Panc1 (cell line): ENCODE measurements around the gene ARMC2. TPM values are rescaled to one million over a fixed set of nuclear protein-coding genes. Genes with fewer than 3 reads are reported as not detected.
"Not testable (repeated sequence)": the region's sequence is repeated elsewhere in the genome, so short reads cannot be mapped to it uniquely, and the experiment has no call there.

Source experiments
- ATAC-seq: fragments of 200-7000 bp; cut with Tn5 transposase; 2 replicates; pipeline ENCODE4 v1.9.1; 2020; ENCODE audit warnings: mild to moderate bottlenecking, moderate library complexity
- BruUV-seq: library from RNA; stranded (reverse); fragments of 400-500 nt; replicated peaks from 2 replicates; lab custom pipeline; 2021; lab: Mats Ljungman, UMichigan
- CTCF ChIA-PET: fragments of 300-600 bp; sonication (Branson Sonifier 250); formaldehyde crosslinking; loops from one replicate; lab custom pipeline; 2022; ENCODE audit warnings: antibody characterized with exemption; lab: Charles Lee
- POLR2A ChIA-PET: fragments of 300-600 bp; sonication (Branson Sonifier 250); formaldehyde crosslinking; loops from one replicate; lab custom pipeline; 2022; ENCODE audit warnings: antibody characterized with exemption; lab: Charles Lee
- DNase-seq: peaks from one replicate; pipeline ENCODE4 v3.0.0-alpha.2; 2010; ENCODE audit warnings: low read depth, low spot score
- H3K27ac ChIP-seq: 2 replicates; pipeline ENCODE4 v1.5.1; 2011; ENCODE audit warnings: mild to moderate bottlenecking, low read length, inconsistent platforms
- H3K27me3 ChIP-seq: fragments of 200-500 bp; sonication (Bioruptor generic); 2 replicates; pipeline ENCODE4 v1.6.0; 2014; ENCODE audit warnings: low read length, inconsistent platforms; ENCODE audit not compliant: control insufficient read depth, insufficient read depth
- H3K36me3 ChIP-seq: fragments of 200-500 bp; sonication (Bioruptor generic); 2 replicates; pipeline ENCODE4 v1.5.1; 2014; ENCODE audit warnings: inconsistent platforms, mild to moderate bottlenecking, low read length, moderate library complexity; ENCODE audit not compliant: control insufficient read depth, insufficient read depth
- H3K4me1 ChIP-seq: 2 replicates; pipeline ENCODE4 v1.5.1; 2011; ENCODE audit warnings: inconsistent platforms, mild to moderate bottlenecking, low read length, moderate library complexity; ENCODE audit not compliant: control insufficient read depth, insufficient read depth
- H3K4me3 ChIP-seq, 2 experiments: 2 replicates each; pipeline ENCODE4 v1.5.1; 2011 to 2012; ENCODE audit warnings: low read depth in 2 of 2, low read length in 2 of 2, mild to moderate bottlenecking in 2 of 2, inconsistent platforms in 1 of 2, moderate library complexity in 1 of 2
- H3K9me3 ChIP-seq: fragments of 200-500 bp; sonication (Bioruptor generic); 2 replicates; pipeline ENCODE4 v1.5.1; 2014; ENCODE audit warnings: low read depth, mild to moderate bottlenecking, inconsistent platforms, low read length, moderate library complexity; ENCODE audit not compliant: control insufficient read depth, insufficient read depth
- POLR2AphosphoS5 ChIP-seq: IDR thresholded peaks from 2 replicates; pipeline ENCODE4 v1.6.1; 2012; ENCODE audit warnings: mild to moderate bottlenecking, low read depth, low read length, moderate library complexity
- REST ChIP-seq, 2 experiments: IDR thresholded peaks; 2 replicates each; pipeline ENCODE4 v1.6.1; 2011 to 2012; ENCODE audit warnings: low read depth in 2 of 2, control low read depth in 1 of 2, low read length in 1 of 2, mild to moderate bottlenecking in 1 of 2, moderate library complexity in 1 of 2; ENCODE audit not compliant: insufficient read depth in 1 of 2
- SIN3A ChIP-seq: IDR thresholded peaks from 2 replicates; pipeline ENCODE4 v1.6.1; 2012; ENCODE audit warnings: low read depth, mild to moderate bottlenecking, low read length, moderate library complexity, borderline replicate concordance; ENCODE audit not compliant: insufficient read depth
- TCF7L2 ChIP-seq: IDR thresholded peaks from 2 replicates; pipeline ENCODE4 v1.6.1; 2011; ENCODE audit warnings: mild to moderate bottlenecking, low read depth, low read length, inconsistent platforms
- in situ Hi-C: cut with HindIII; loops from 2 replicates; pipeline ENCODE4 v1.10.0; 2016; ENCODE audit warnings: low sequenced_read_pairs, low pct_unique_long_range_greater_than_20kb
- intact Hi-C: fragments of 100-400 bp; cut with micrococcal nuclease; formaldehyde crosslinking; loops from one replicate; pipeline ENCODE4 v1.10.0; 2022; ENCODE audit not compliant: unreplicated experiment
- total RNA-seq: library from RNA; stranded (reverse); gene quantifications from one replicate; pipeline ENCODE4 v1.2.1, GENCODE V29; 2021; ENCODE audit not compliant: unreplicated experiment
- TF ChIP-seq, protein P1 (sequence below): fragments of 450-650 bp; IDR thresholded peaks from 2 replicates; pipeline ENCODE4 v1.5.1; 2017; ENCODE audit warnings: mild to moderate bottlenecking

ARMC2 gene
- total RNA-seq, 1 experiment from 2014 or later: 9.3 TPM

GRCh38 chr6:108927927-108928326, 79.7 kb downstream of the ARMC2 start:
- H3K27me3 ChIP-seq: peaks cover 18% of the 10 kb centered on the region
- CTCF ChIA-PET: interaction anchor here (0.5 to 0.7 kb wide), 2 partner anchors 11 to 273 kb away, joined by 3 read pairs; no protein-coding TSS in a partner anchor
- H3K9me3 ChIP-seq: no peaks in the 10 kb centered on the region
- TF ChIP-seq, protein P1, sequence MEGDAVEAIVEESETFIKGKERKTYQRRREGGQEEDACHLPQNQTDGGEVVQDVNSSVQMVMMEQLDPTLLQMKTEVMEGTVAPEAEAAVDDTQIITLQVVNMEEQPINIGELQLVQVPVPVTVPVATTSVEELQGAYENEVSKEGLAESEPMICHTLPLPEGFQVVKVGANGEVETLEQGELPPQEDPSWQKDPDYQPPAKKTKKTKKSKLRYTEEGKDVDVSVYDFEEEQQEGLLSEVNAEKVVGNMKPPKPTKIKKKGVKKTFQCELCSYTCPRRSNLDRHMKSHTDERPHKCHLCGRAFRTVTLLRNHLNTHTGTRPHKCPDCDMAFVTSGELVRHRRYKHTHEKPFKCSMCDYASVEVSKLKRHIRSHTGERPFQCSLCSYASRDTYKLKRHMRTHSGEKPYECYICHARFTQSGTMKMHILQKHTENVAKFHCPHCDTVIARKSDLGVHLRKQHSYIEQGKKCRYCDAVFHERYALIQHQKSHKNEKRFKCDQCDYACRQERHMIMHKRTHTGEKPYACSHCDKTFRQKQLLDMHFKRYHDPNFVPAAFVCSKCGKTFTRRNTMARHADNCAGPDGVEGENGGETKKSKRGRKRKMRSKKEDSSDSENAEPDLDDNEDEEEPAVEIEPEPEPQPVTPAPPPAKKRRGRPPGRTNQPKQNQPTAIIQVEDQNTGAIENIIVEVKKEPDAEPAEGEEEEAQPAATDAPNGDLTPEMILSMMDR: no peak
- TF ChIP-seq SIN3A (no peak), TCF7L2 (no peak), REST (IDR thresholded peaks at IDR 0.05; ENCODE audit: insufficient read depth in 1 of 2, low read depth in 2 of 2, low read length in 1 of 2) (no peak), POLR2AphosphoS5 (no peak)
- no peak for ATAC-seq
- H3K4me1 ChIP-seq: no peaks in the 10 kb centered on the region
- in situ Hi-C loops: no loop called here
- no peak overlapping the region for H3K27ac ChIP-seq
- POLR2A ChIA-PET: no interaction called here
- intact Hi-C loops: no loop called here
- no peak overlapping the region for H3K4me3 ChIP-seq
- no peak for DNase-seq
- no TSS peak for BruUV-seq
- H3K36me3 ChIP-seq: no peaks in the 10 kb centered on the region

GRCh38 chr6:108928650-108929049, 80.4 kb downstream of the ARMC2 start:
- in situ Hi-C loops: no loop called here
- CTCF ChIA-PET: no interaction called here
- no TSS peak for BruUV-seq
- ATAC-seq: no peak
- H3K4me3 ChIP-seq: no peak overlapping the region
- no peaks in the 10 kb centered on the region for H3K4me1 ChIP-seq
- POLR2A ChIA-PET: no interaction called here
- H3K27me3 ChIP-seq: peaks cover 18% of the 10 kb centered on the region
- intact Hi-C loops: no loop called here
- TF ChIP-seq POLR2AphosphoS5: no peak
- TF ChIP-seq, protein P1: no peak
- TF ChIP-seq SIN3A: no peak
- TF ChIP-seq TCF7L2: no peak
- no peak for TF ChIP-seq REST (IDR thresholded peaks at IDR 0.05; ENCODE audit: insufficient read depth in 1 of 2, low read depth in 2 of 2, low read length in 1 of 2)
- no peaks in the 10 kb centered on the region for H3K9me3 ChIP-seq
- H3K36me3 ChIP-seq: no peaks in the 10 kb centered on the region
- no peak overlapping the region for H3K27ac ChIP-seq
- no peak for DNase-seq

DNA sequence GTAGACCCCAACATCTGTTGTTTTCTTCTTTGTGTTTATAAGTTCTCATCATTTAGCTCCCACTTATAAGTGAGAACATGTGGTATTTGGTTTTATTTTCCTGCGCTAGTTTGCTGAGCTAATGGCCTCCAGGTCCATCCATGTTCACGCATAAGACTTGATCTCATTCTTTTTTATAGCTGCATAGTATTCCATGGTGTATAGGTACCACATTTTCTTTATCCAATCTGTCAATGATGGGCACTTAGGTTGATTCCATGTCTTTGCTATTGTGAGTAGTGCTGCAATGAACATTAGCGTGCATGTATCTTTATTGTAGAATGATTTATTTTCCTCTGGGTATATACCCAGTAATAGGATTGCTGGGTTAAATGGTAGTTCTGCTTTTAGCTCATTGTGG, 82.9 kb downstream of the ARMC2 start:
- not testable (repeated sequence) for DNase-seq, H3K27ac ChIP-seq

More for the DNA sequence above, 82.9 kb downstream of the ARMC2 start:
- H3K4me1 ChIP-seq, intact Hi-C loops, ATAC-seq, H3K4me3 ChIP-seq, CTCF ChIA-PET, H3K36me3 ChIP-seq, BruUV-seq, H3K9me3 ChIP-seq, in situ Hi-C loops: not testable (repeated sequence)
- POLR2A ChIA-PET: interaction anchor here (0.6 kb wide), 2 partner anchors 304 to 636 kb away, joined by 5 to 10 read pairs; no protein-coding TSS in a partner anchor
- peaks cover 14% of the 10 kb centered on the region for H3K27me3 ChIP-seq
